Right renal pelvis (tissue), 4 donors: ENCODE results near the gene ADRB1. TPM values are rescaled to one million over a fixed set of nuclear protein-coding genes. Genes with fewer than 3 reads are reported as not detected.

ENCODE experiments used
- DNase-seq, 4 donors: peaks; one replicate each; pipeline ENCODE4 v3.0.0-alpha.2; 2013; ENCODE audit warnings: low read depth in 4 of 4, low spot score in 3 of 4, missing footprints in 1 of 4
- polyA plus RNA-seq, 4 donors: library from polyadenylated mRNA; unstranded; fragments of 120-200 nt; gene quantifications; one replicate each; pipeline ENCODE4 v1.2.1, GENCODE V29; 2013; ENCODE audit not compliant: insufficient read length in 4 of 4

The ADRB1 gene
- polyA plus RNA-seq, 4 donors = 0.06 to 0.09 (median 0.07) TPM

GRCh38 chr10:114051714-114052113 lies 8.0 kb downstream of the ADRB1 start:
- DNase-seq = no peak

- no peak for DNase-seq
Observed at GRCh38 chr10:114052255-114052654, 8.6 kb downstream of the ADRB1 start.

- DNase-seq = no peak
Observed at GRCh38 chr10:114053946-114054345, 10.3 kb downstream of the ADRB1 start.

GRCh38 chr10:114057855-114058254 lies 14.2 kb downstream of the ADRB1 start:
- no peak for DNase-seq

- no peak for DNase-seq
Observed at GRCh38 chr10:114058297-114058696, 14.6 kb downstream of the ADRB1 start.

- no peak for DNase-seq
Observed at GRCh38 chr10:114059561-114059960, 15.9 kb downstream of the ADRB1 start.

- DNase-seq = no peak
Observed at GRCh38 chr10:114060456-114060855, 16.8 kb downstream of the ADRB1 start.

- DNase-seq = no peak
Observed at GRCh38 chr10:114061148-114061547, 17.5 kb downstream of the ADRB1 start.

GRCh38 chr10:114061789-114062188 lies 18.1 kb downstream of the ADRB1 start:
- DNase-seq = no peak

- no peak for DNase-seq
Observed at GRCh38 chr10:114064151-114065048, 20.7 kb downstream of the ADRB1 start.

- DNase-seq = no peak
Observed at GRCh38 chr10:114065049-114065435, 21.4 kb downstream of the ADRB1 start.

- DNase-seq = no peak
Observed at GRCh38 chr10:114068054-114068707, 24.5 kb downstream of the ADRB1 start.

GRCh38 chr10:114070710-114071109 lies 27.0 kb downstream of the ADRB1 start:
- no peak for DNase-seq

- DNase-seq = no peak
Observed at GRCh38 chr10:114071178-114071577, 27.5 kb downstream of the ADRB1 start.

GRCh38 chr10:114073395-114074186 lies 29.9 kb downstream of the ADRB1 start:
- no peak for DNase-seq

- no peak for DNase-seq
Observed at GRCh38 chr10:114075093-114075492, 31.4 kb downstream of the ADRB1 start.

GRCh38 chr10:114077347-114077746 lies 33.7 kb downstream of the ADRB1 start:
- no peak for DNase-seq

GRCh38 chr10:114077815-114078219 lies 34.2 kb downstream of the ADRB1 start:
- DNase-seq = no peak

- no peak for DNase-seq
Observed at GRCh38 chr10:114078346-114078745, 34.7 kb downstream of the ADRB1 start.

- DNase-seq = no peak
Observed at GRCh38 chr10:114079421-114079820, 35.8 kb downstream of the ADRB1 start.

- DNase-seq = no peak
Observed at GRCh38 chr10:114081911-114082583, 38.4 kb downstream of the ADRB1 start.
